Liver (tissue), 9 donors: ENCODE data around the gene RUNX1. TPM values are rescaled to one million over a fixed set of nuclear protein-coding genes. Genes with fewer than 3 reads are reported as not detected.

ENCODE experiments used
- DNase-seq: peaks from one replicate; pipeline ENCODE4 v3.0.0-alpha.2; 2017; ENCODE audit warnings: low spot score
- H3K27ac ChIP-seq, 2 donors: one replicate each; pipeline ENCODE4 v1.7.0; 2013; ENCODE audit warnings: inconsistent platforms in 2 of 2, low read length in 2 of 2, control low read depth in 1 of 2, low read depth in 1 of 2, mild to moderate bottlenecking in 1 of 2
- H3K27me3 ChIP-seq, 4 donors: one replicate each; pipeline versions ENCODE4 v1.6.1 to v1.7.0; 2013; ENCODE audit warnings: low read length in 3 of 4, inconsistent platforms in 1 of 4, mild to moderate bottlenecking in 1 of 4, moderate library complexity in 1 of 4; ENCODE audit not compliant: control insufficient read depth in 4 of 4, insufficient read depth in 4 of 4
- H3K36me3 ChIP-seq, 4 donors: one replicate each; pipeline versions ENCODE4 v1.6.1 to v1.7.0; 2013; ENCODE audit warnings: low read length in 3 of 4, mild to moderate bottlenecking in 3 of 4, low read depth in 1 of 4, moderate library complexity in 1 of 4; ENCODE audit not compliant: control insufficient read depth in 4 of 4, insufficient read depth in 3 of 4
- H3K4me1 ChIP-seq, 4 donors: one replicate each; pipeline versions ENCODE4 v1.6.1 to v1.7.0; 2013; ENCODE audit warnings: low read length in 3 of 4, mild to moderate bottlenecking in 3 of 4, moderate library complexity in 1 of 4; ENCODE audit not compliant: control insufficient read depth in 4 of 4, insufficient read depth in 4 of 4
- H3K4me3 ChIP-seq, 3 donors: one replicate each; pipeline versions ENCODE4 v1.6.1 to v1.7.0; 2013; ENCODE audit warnings: low read length in 3 of 3, control low read depth in 1 of 3, low read depth in 1 of 3, mild to moderate bottlenecking in 1 of 3
- H3K9ac ChIP-seq, 2 donors: one replicate each; pipeline ENCODE4 v1.7.0; 2013; ENCODE audit warnings: low read length in 2 of 2, mild to moderate bottlenecking in 2 of 2, moderate library complexity in 2 of 2, control low read depth in 1 of 2, low read depth in 1 of 2
- H3K9me3 ChIP-seq, 4 donors: one replicate each; pipeline versions ENCODE4 v1.6.1 to v1.7.0; 2013; ENCODE audit warnings: low read length in 3 of 4; ENCODE audit not compliant: control insufficient read depth in 4 of 4
- EGR1 ChIP-seq, 2 donors: IDR thresholded peaks; 2 replicates each; pipeline ENCODE4 v1.6.1; 2016 to 2018; ENCODE audit warnings: antibody characterized with exemption in 2 of 2, low read depth in 2 of 2
- FOXA1 ChIP-seq: IDR thresholded peaks from 2 replicates; pipeline ENCODE4 v1.6.1; 2016; ENCODE audit warnings: antibody characterized with exemption
- FOXA2 ChIP-seq: IDR thresholded peaks from 2 replicates; pipeline ENCODE4 v1.6.1; 2016; ENCODE audit warnings: antibody characterized with exemption
- GABPA ChIP-seq, 2 donors: IDR thresholded peaks in 1 of 2; conservative IDR thresholded peaks in 1 of 2; 2 replicates each; pipeline ENCODE4 v1.6.1; 2016; ENCODE audit warnings: antibody characterized with exemption in 2 of 2, mild to moderate bottlenecking in 1 of 2, moderate library complexity in 1 of 2
- HNF4A ChIP-seq, 2 donors: conservative IDR thresholded peaks; 2 replicates each; pipeline ENCODE4 v1.6.1; 2016; ENCODE audit warnings: antibody characterized with exemption in 2 of 2, mild to moderate bottlenecking in 2 of 2
- HNF4G ChIP-seq: IDR thresholded peaks from 2 replicates; pipeline ENCODE4 v1.6.1; 2016; ENCODE audit warnings: antibody characterized with exemption
- JUND ChIP-seq, 2 donors: IDR thresholded peaks; 2 replicates each; pipeline ENCODE4 v1.6.1; 2016; ENCODE audit warnings: antibody characterized with exemption in 2 of 2
- NR2F2 ChIP-seq: IDR thresholded peaks from 2 replicates; pipeline ENCODE4 v1.6.1; 2016; ENCODE audit warnings: antibody characterized with exemption
- RAD21 ChIP-seq, 2 donors: IDR thresholded peaks; 2 replicates each; pipeline ENCODE4 v1.6.1; 2016; ENCODE audit warnings: antibody characterized with exemption in 2 of 2, mild to moderate bottlenecking in 2 of 2
- RXRA ChIP-seq, 2 donors: IDR thresholded peaks; 2 replicates each; pipeline ENCODE4 v1.6.1; 2017 to 2018; ENCODE audit warnings: antibody characterized with exemption in 2 of 2, mild to moderate bottlenecking in 1 of 2
- SP1 ChIP-seq: IDR thresholded peaks from 2 replicates; pipeline ENCODE4 v1.6.1; 2018; ENCODE audit warnings: antibody characterized with exemption, mild to moderate bottlenecking
- TAF1 ChIP-seq: conservative IDR thresholded peaks from 2 replicates; pipeline ENCODE4 v1.6.1; 2016; ENCODE audit warnings: antibody characterized with exemption, mild to moderate bottlenecking
- YY1 ChIP-seq: IDR thresholded peaks from 2 replicates; pipeline ENCODE4 v1.6.1; 2016; ENCODE audit warnings: antibody characterized with exemption, mild to moderate bottlenecking
- WGBS: extraction: QIAGEN DNeasy Blood & Tissue Kit; methylation state at CpG from one replicate; pipeline ENCODE4 v1.1.7; 2013; 5-methylcytosine and 5-hydroxymethylcytosine counted together
- polyA plus RNA-seq, 2 donors: library from polyadenylated mRNA; stranded (reverse) in 1 of 2; unstranded in 1 of 2; fragments of 200-250 nt in 1 of 2; fragments of >200 nt in 1 of 2; fragmentation: Nextera tagmentation in 1 of 2; extraction: Ambion mirVana in 1 of 2; gene quantifications; one replicate each; pipeline versions ENCODE4 v1.2.1 to v1.2.3, GENCODE V29; 2013 to 2015
- total RNA-seq, 2 donors: library from RNA; depleted of rRNA; stranded (reverse); fragments of >200 nt; gene quantifications; one replicate each; pipeline ENCODE4 v1.2.3, GENCODE V29; 2014
- TF ChIP-seq, protein P1 (sequence below): IDR thresholded peaks from 2 replicates; pipeline ENCODE4 v1.6.1; 2016; ENCODE audit warnings: antibody characterized with exemption
- TF ChIP-seq, protein P2 (sequence below): IDR thresholded peaks from 2 replicates; pipeline ENCODE4 v1.6.1; 2016; ENCODE audit warnings: antibody characterized with exemption
- TF ChIP-seq, protein P3 (sequence below): IDR thresholded peaks from 2 replicates; pipeline ENCODE4 v1.6.1; 2016; ENCODE audit warnings: antibody characterized with exemption, mild to moderate bottlenecking
- TF ChIP-seq, protein P4 (sequence below): IDR thresholded peaks from 2 replicates; pipeline ENCODE4 v1.6.1; 2016; ENCODE audit warnings: antibody characterized with exemption
- TF ChIP-seq, protein P5 (sequence below): fragments of 150-350 bp; IDR thresholded peaks from 2 replicates; pipeline ENCODE4 v1.5.1; 2017; ENCODE audit warnings: improper control_type of control experiment, low read depth, low read length; ENCODE audit not compliant: missing input control
- donor health status: healthy.
- donor health status: healthy.
- donor health status: healthy.
- donor health status: healthy.
- donor health status: healthy.

RUNX1 gene
- total and polyA plus RNA-seq, 4 donors = 0.98 to 7.2 (median 3.1) TPM

DNA sequence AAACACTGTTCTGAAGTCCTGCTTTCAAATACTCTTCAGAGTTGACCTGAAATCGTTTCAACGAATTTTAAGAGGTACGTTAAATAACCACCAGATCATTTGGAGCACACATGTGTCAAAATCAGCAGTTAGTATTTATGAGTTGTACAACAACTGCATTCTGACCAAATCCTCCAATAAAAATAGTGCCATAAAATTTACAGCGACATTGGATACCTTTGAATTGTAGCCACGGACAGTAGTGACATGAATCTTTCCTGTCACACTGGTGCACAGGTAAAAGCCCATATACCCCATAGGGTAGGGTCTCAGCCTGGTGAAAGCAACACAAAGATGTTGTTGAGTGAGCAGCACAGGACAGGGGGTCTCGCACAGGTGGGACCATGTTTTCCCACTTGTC lies 258.8 kb downstream of the RUNX1 start:
- Histone ChIP-seq H3K9me3 (no peaks in the 10 kb centered on the region), H3K36me3 (no peaks in the 10 kb centered on the region), H3K4me3 (no peak overlapping the region), H3K4me1 (peaks cover 6 to 19% (median 13%) of the 10 kb centered on the region in 4 donors), H3K27ac (no peak overlapping the region), H3K9ac (no peak overlapping the region), H3K27me3 (no peaks in the 10 kb centered on the region)
- DNase-seq = no peak
- TF ChIP-seq, protein P1, sequence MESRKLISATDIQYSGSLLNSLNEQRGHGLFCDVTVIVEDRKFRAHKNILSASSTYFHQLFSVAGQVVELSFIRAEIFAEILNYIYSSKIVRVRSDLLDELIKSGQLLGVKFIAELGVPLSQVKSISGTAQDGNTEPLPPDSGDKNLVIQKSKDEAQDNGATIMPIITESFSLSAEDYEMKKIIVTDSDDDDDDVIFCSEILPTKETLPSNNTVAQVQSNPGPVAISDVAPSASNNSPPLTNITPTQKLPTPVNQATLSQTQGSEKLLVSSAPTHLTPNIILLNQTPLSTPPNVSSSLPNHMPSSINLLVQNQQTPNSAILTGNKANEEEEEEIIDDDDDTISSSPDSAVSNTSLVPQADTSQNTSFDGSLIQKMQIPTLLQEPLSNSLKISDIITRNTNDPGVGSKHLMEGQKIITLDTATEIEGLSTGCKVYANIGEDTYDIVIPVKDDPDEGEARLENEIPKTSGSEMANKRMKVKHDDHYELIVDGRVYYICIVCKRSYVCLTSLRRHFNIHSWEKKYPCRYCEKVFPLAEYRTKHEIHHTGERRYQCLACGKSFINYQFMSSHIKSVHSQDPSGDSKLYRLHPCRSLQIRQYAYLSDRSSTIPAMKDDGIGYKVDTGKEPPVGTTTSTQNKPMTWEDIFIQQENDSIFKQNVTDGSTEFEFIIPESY = no peak
- TF ChIP-seq, protein P2, sequence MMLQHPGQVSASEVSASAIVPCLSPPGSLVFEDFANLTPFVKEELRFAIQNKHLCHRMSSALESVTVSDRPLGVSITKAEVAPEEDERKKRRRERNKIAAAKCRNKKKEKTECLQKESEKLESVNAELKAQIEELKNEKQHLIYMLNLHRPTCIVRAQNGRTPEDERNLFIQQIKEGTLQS = no peak
- no peak for TF ChIP-seq TAF1
- TF ChIP-seq HNF4A (conservative IDR thresholded peaks at IDR 0.05) = no peak
- TF ChIP-seq, protein P3, sequence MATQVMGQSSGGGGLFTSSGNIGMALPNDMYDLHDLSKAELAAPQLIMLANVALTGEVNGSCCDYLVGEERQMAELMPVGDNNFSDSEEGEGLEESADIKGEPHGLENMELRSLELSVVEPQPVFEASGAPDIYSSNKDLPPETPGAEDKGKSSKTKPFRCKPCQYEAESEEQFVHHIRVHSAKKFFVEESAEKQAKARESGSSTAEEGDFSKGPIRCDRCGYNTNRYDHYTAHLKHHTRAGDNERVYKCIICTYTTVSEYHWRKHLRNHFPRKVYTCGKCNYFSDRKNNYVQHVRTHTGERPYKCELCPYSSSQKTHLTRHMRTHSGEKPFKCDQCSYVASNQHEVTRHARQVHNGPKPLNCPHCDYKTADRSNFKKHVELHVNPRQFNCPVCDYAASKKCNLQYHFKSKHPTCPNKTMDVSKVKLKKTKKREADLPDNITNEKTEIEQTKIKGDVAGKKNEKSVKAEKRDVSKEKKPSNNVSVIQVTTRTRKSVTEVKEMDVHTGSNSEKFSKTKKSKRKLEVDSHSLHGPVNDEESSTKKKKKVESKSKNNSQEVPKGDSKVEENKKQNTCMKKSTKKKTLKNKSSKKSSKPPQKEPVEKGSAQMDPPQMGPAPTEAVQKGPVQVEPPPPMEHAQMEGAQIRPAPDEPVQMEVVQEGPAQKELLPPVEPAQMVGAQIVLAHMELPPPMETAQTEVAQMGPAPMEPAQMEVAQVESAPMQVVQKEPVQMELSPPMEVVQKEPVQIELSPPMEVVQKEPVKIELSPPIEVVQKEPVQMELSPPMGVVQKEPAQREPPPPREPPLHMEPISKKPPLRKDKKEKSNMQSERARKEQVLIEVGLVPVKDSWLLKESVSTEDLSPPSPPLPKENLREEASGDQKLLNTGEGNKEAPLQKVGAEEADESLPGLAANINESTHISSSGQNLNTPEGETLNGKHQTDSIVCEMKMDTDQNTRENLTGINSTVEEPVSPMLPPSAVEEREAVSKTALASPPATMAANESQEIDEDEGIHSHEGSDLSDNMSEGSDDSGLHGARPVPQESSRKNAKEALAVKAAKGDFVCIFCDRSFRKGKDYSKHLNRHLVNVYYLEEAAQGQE = no peak
- no peak for TF ChIP-seq RXRA (IDR thresholded peaks at IDR 0.05)
- TF ChIP-seq FOXA2 = no peak
- TF ChIP-seq RAD21 (IDR thresholded peaks at IDR 0.05) = no peak
- no peak for TF ChIP-seq JUND (IDR thresholded peaks at IDR 0.05)
- no peak for TF ChIP-seq YY1
- no peak for TF ChIP-seq SP1
- no peak for TF ChIP-seq FOXA1
- TF ChIP-seq NR2F2 = no peak
- TF ChIP-seq, protein P4, sequence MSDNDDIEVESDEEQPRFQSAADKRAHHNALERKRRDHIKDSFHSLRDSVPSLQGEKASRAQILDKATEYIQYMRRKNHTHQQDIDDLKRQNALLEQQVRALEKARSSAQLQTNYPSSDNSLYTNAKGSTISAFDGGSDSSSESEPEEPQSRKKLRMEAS = no peak
- TF ChIP-seq, protein P5, sequence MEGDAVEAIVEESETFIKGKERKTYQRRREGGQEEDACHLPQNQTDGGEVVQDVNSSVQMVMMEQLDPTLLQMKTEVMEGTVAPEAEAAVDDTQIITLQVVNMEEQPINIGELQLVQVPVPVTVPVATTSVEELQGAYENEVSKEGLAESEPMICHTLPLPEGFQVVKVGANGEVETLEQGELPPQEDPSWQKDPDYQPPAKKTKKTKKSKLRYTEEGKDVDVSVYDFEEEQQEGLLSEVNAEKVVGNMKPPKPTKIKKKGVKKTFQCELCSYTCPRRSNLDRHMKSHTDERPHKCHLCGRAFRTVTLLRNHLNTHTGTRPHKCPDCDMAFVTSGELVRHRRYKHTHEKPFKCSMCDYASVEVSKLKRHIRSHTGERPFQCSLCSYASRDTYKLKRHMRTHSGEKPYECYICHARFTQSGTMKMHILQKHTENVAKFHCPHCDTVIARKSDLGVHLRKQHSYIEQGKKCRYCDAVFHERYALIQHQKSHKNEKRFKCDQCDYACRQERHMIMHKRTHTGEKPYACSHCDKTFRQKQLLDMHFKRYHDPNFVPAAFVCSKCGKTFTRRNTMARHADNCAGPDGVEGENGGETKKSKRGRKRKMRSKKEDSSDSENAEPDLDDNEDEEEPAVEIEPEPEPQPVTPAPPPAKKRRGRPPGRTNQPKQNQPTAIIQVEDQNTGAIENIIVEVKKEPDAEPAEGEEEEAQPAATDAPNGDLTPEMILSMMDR = no peak
- no peak for TF ChIP-seq GABPA (IDR thresholded peaks at IDR 0.05 in 1 of 2, conservative IDR thresholded peaks at IDR 0.05 in 1 of 2)
- 85% methylated on average over 6 of the region's 6 CpGs for WGBS

DNA sequence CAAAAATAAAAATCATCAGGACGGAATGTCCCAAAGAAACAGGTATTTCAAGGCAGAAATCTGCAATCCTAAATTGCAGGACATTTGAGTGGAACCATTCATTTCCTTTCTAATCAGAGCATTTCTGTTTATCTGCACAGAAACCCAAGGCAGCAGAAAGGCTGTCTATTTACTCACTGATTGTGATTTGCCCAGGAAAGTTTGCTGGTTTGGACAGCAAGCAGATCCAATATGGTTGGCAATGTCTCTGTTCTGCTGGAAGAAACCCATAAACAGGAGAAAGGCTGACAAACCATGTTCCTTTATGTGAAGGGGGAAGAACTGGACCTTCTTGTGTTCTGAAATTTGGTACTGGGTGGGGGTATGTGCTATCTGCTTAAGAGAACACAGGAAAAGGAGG lies 260.2 kb downstream of the RUNX1 start:
- no peaks in the 10 kb centered on the region for H3K36me3 ChIP-seq
- WGBS = 96% methylated on average over 1 of the region's 1 CpG
- no peak for DNase-seq
- no peak overlapping the region for H3K27ac ChIP-seq
- no peaks in the 10 kb centered on the region for H3K27me3 ChIP-seq
- no peak overlapping the region for H3K4me3 ChIP-seq
- H3K9ac ChIP-seq = no peak overlapping the region
- H3K4me1 ChIP-seq = peaks cover 2 to 6% (median 5%) of the 10 kb centered on the region in 4 donors
- no peaks in the 10 kb centered on the region for H3K9me3 ChIP-seq
- TF ChIP-seq, protein P2 = no peak
- TF ChIP-seq SP1 (no peak), RAD21 (IDR thresholded peaks at IDR 0.05) (no peak), NR2F2 (no peak), GABPA (IDR thresholded peaks at IDR 0.05 in 1 of 2, conservative IDR thresholded peaks at IDR 0.05 in 1 of 2) (no peak), JUND (IDR thresholded peaks at IDR 0.05) (no peak), HNF4A (conservative IDR thresholded peaks at IDR 0.05) (no peak), YY1 (no peak), TAF1 (no peak), HNF4G (no peak), FOXA1 (no peak), EGR1 (IDR thresholded peaks at IDR 0.05; ENCODE audit: low read depth in 2 of 2) (no peak), RXRA (IDR thresholded peaks at IDR 0.05) (no peak), FOXA2 (no peak)
- TF ChIP-seq, protein P4 = no peak
- TF ChIP-seq, protein P5 = no peak
- TF ChIP-seq, protein P1 = no peak
